Lower lobe of right lung (tissue), 2 donors: ENCODE measurements around the gene SLC25A26. TPM values are rescaled to one million over a fixed set of nuclear protein-coding genes. Genes with fewer than 3 reads are reported as not detected.

ENCODE experiments used
- ATAC-seq, 2 donors: fragments of 200-7000 bp; cut with Tn5 transposase; one replicate each; pipeline ENCODE4 v1.9.1; 2020 to 2022; ENCODE audit warnings: mild to moderate bottlenecking in 2 of 2, moderate library complexity in 2 of 2
- DNase-seq: peaks from one replicate; pipeline ENCODE4 v3.0.0-alpha.2; 2020
- H3K27ac ChIP-seq: fragments of 200-600 bp; one replicate; pipeline ENCODE4 v1.8.0; 2022
- H3K27me3 ChIP-seq: fragments of 200-600 bp; one replicate; pipeline ENCODE4 v1.8.0; 2022; ENCODE audit warnings: low read depth
- H3K36me3 ChIP-seq: fragments of 200-600 bp; one replicate; pipeline ENCODE4 v1.8.0; 2022; ENCODE audit warnings: mild to moderate bottlenecking
- H3K4me1 ChIP-seq: fragments of 200-600 bp; one replicate; pipeline ENCODE4 v1.8.0; 2022
- H3K4me3 ChIP-seq: fragments of 200-600 bp; one replicate; pipeline ENCODE4 v1.8.0; 2022; ENCODE audit warnings: mild to moderate bottlenecking
- H3K9me3 ChIP-seq: fragments of 200-600 bp; one replicate; pipeline ENCODE4 v1.8.0; 2022
- CTCF ChIP-seq: fragments of 200-600 bp; IDR thresholded peaks from one replicate; pipeline ENCODE4 v1.8.0; 2022; ENCODE audit warnings: antibody characterized with exemption, mild to moderate bottlenecking
- intact Hi-C: fragments of 100-400 bp; cut with DNase I; formaldehyde crosslinking; loops from one replicate; pipeline ENCODE4 v1.11.0; 2022
- total RNA-seq: library from RNA; stranded (reverse); fragmentation: NEBNext Ultra II Directional; extraction: Animal tissue kit (Norgen Biotek cat#: 25700); gene quantifications from one replicate; pipeline ENCODE4 v1.2.1, GENCODE V29; 2021
- donor health status: DM: no; HTN: yes; CAD: no; lungs with severe emphysema.

The SLC25A26 gene
- total RNA-seq, 1 donor from 2014 or later, result 18.8 TPM

- no peak for ATAC-seq
- no peak for TF ChIP-seq CTCF
- H3K4me3 ChIP-seq, result no peak overlapping the region
- no peaks in the 10 kb centered on the region for H3K27me3 ChIP-seq
- intact Hi-C loops, result no loop called here
- DNase-seq, result no peak
- H3K27ac ChIP-seq, result no peak overlapping the region
- H3K9me3 ChIP-seq, result no peaks in the 10 kb centered on the region
- no peaks in the 10 kb centered on the region for H3K36me3 ChIP-seq
- peaks cover 8% of the 10 kb centered on the region for H3K4me1 ChIP-seq
Measured at GRCh38 chr3:66229931-66230330, 9.1 kb downstream of the SLC25A26 start.

- Histone ChIP-seq H3K27me3 (no peaks in the 10 kb centered on the region), H3K4me1 (peaks cover 2% of the 10 kb centered on the region), H3K36me3 (no peaks in the 10 kb centered on the region), H3K4me3 (no peak overlapping the region), H3K9me3 (no peaks in the 10 kb centered on the region), H3K27ac (no peak overlapping the region)
- DNase-seq, result no peak
- TF ChIP-seq CTCF, result no peak
- ATAC-seq, result no peak
- intact Hi-C loops, result no loop called here
Measured at GRCh38 chr3:66233033-66233432, 12.2 kb downstream of the SLC25A26 start.

GRCh38 chr3:66236281-66236680 is 15.5 kb downstream of the SLC25A26 start:
- ATAC-seq (no peak), DNase-seq (no peak)
- TF ChIP-seq CTCF, result no peak
- Histone ChIP-seq H3K27me3 (no peaks in the 10 kb centered on the region), H3K9me3 (no peaks in the 10 kb centered on the region), H3K4me1 (no peaks in the 10 kb centered on the region), H3K4me3 (no peak overlapping the region), H3K36me3 (no peaks in the 10 kb centered on the region), H3K27ac (no peak overlapping the region)
- intact Hi-C loops, result no loop called here

GRCh38 chr3:66237552-66237951 is 16.8 kb downstream of the SLC25A26 start:
- H3K4me3 ChIP-seq, result no peak overlapping the region
- intact Hi-C loops, result no loop called here
- TF ChIP-seq CTCF, result no peak
- no peak for DNase-seq
- H3K9me3 ChIP-seq, result no peaks in the 10 kb centered on the region
- H3K27ac ChIP-seq, result no peak overlapping the region
- no peaks in the 10 kb centered on the region for H3K27me3 ChIP-seq
- no peaks in the 10 kb centered on the region for H3K36me3 ChIP-seq
- no peak for ATAC-seq
- no peaks in the 10 kb centered on the region for H3K4me1 ChIP-seq

GRCh38 chr3:66239513-66240123 is 18.8 kb downstream of the SLC25A26 start:
- TF ChIP-seq CTCF, result no peak
- H3K27me3 ChIP-seq, result no peaks in the 10 kb centered on the region
- ATAC-seq (no peak), DNase-seq (no peak)
- no peak overlapping the region for H3K27ac ChIP-seq
- intact Hi-C loops, result no loop called here
- no peaks in the 10 kb centered on the region for H3K4me1 ChIP-seq
- no peak overlapping the region for H3K4me3 ChIP-seq
- H3K36me3 ChIP-seq, result peaks cover 15% of the 10 kb centered on the region
- no peaks in the 10 kb centered on the region for H3K9me3 ChIP-seq
